HUES48 (cell line): ENCODE measurements around the gene EXD3.
"Not testable (repeated sequence)": the region's sequence is repeated elsewhere in the genome, so short reads cannot be mapped to it uniquely, and the experiment has no call there.

Experiments
- H3K27ac ChIP-seq: one replicate; pipeline ENCODE4 v1.7.0; 2013; ENCODE audit warnings: low read depth, low read length, inconsistent platforms
- H3K27me3 ChIP-seq: 2 replicates; pipeline ENCODE4 v1.6.1; 2013; ENCODE audit warnings: mild to moderate bottlenecking, low read length; ENCODE audit not compliant: control insufficient read depth, insufficient read depth
- H3K36me3 ChIP-seq: 2 replicates; pipeline ENCODE4 v1.6.1; 2013; ENCODE audit warnings: low read length; ENCODE audit not compliant: control insufficient read depth, insufficient read depth
- H3K4me1 ChIP-seq: 2 replicates; pipeline ENCODE4 v1.6.1; 2013; ENCODE audit warnings: mild to moderate bottlenecking, low read length; ENCODE audit not compliant: control insufficient read depth, insufficient read depth
- H3K4me3 ChIP-seq: 2 replicates; pipeline ENCODE4 v1.5.1; 2013; ENCODE audit warnings: mild to moderate bottlenecking, low read depth, low read length
- H3K9ac ChIP-seq: 2 replicates; pipeline ENCODE4 v1.6.1; 2013; ENCODE audit warnings: mild to moderate bottlenecking, low read depth, low read length, moderate library complexity
- H3K9me3 ChIP-seq: 2 replicates; pipeline ENCODE4 v1.6.1; 2013; ENCODE audit warnings: low read length; ENCODE audit not compliant: control insufficient read depth, insufficient read depth

Gene EXD3

GRCh38 chr9:137411645-137412380 is 11.1 kb downstream of the EXD3 start:
- no peaks in the 10 kb centered on the region for H3K9me3 ChIP-seq
- no peaks in the 10 kb centered on the region for H3K4me1 ChIP-seq
- no peaks in the 10 kb centered on the region for H3K36me3 ChIP-seq
- H3K27ac ChIP-seq: no peak overlapping the region
- no peaks in the 10 kb centered on the region for H3K27me3 ChIP-seq
- H3K9ac ChIP-seq: no peak overlapping the region
- H3K4me3 ChIP-seq: no peak overlapping the region

GRCh38 chr9:137411260-137411644 is 11.7 kb downstream of the EXD3 start:
- no peaks in the 10 kb centered on the region for H3K9me3 ChIP-seq
- no peak overlapping the region for H3K4me3 ChIP-seq
- H3K27ac ChIP-seq: no peak overlapping the region
- no peaks in the 10 kb centered on the region for H3K27me3 ChIP-seq
- H3K9ac ChIP-seq: no peak overlapping the region
- no peaks in the 10 kb centered on the region for H3K4me1 ChIP-seq
- no peaks in the 10 kb centered on the region for H3K36me3 ChIP-seq

DNA sequence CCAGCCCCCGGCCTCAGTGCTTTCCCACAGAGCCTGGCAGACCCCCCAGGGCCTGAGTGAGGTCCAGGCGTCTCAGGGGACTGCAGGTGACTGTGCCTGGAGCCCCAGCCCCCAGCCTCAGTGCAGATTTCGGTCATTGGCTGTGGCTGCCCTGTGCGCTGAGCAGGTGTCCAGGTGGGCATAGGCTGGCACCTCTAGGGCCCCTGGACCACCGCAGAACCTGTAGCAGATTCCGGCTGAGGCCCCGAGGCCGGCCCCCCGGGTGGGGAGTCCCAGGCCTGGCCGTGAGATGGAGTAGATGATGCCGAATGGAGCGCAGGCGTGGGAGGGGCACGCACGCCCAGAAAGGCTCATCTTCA is 12.1 kb downstream of the EXD3 start:
- Histone ChIP-seq H3K27me3 (no peaks in the 10 kb centered on the region), H3K9ac (no peak overlapping the region), H3K27ac (no peak overlapping the region), H3K4me3 (no peak overlapping the region), H3K4me1 (no peaks in the 10 kb centered on the region), H3K36me3 (no peaks in the 10 kb centered on the region), H3K9me3 (no peaks in the 10 kb centered on the region)

GRCh38 chr9:137410236-137410890 is 12.6 kb downstream of the EXD3 start:
- H3K27me3 ChIP-seq, H3K9me3 ChIP-seq, H3K36me3 ChIP-seq, H3K4me3 ChIP-seq, H3K4me1 ChIP-seq, H3K27ac ChIP-seq, H3K9ac ChIP-seq: not testable (repeated sequence)

DNA sequence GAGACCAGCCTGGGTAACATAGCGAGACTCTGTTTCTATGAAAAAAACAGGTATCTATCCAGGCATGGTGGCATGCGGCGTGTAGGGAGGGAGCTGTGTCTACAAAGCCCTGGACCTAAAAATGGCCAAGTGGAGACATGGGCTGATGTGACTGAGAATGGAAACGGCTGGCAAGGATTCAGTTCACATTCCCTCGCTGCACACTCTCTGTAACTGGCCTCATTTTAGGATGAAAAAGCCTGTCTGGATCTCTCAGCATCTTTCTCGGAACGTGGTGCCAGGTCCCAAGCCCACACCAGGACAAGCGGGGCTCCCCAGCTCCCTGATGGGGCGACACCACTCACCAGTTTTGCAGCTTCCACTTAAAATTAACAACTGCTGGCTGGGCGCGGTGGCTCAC is 13.4 kb downstream of the EXD3 start:
- no peak overlapping the region for H3K4me3 ChIP-seq
- H3K9me3 ChIP-seq: no peaks in the 10 kb centered on the region
- H3K27ac ChIP-seq: no peak overlapping the region
- H3K27me3 ChIP-seq: no peaks in the 10 kb centered on the region
- H3K36me3 ChIP-seq: no peaks in the 10 kb centered on the region
- H3K9ac ChIP-seq: no peak overlapping the region
- H3K4me1 ChIP-seq: no peaks in the 10 kb centered on the region

DNA sequence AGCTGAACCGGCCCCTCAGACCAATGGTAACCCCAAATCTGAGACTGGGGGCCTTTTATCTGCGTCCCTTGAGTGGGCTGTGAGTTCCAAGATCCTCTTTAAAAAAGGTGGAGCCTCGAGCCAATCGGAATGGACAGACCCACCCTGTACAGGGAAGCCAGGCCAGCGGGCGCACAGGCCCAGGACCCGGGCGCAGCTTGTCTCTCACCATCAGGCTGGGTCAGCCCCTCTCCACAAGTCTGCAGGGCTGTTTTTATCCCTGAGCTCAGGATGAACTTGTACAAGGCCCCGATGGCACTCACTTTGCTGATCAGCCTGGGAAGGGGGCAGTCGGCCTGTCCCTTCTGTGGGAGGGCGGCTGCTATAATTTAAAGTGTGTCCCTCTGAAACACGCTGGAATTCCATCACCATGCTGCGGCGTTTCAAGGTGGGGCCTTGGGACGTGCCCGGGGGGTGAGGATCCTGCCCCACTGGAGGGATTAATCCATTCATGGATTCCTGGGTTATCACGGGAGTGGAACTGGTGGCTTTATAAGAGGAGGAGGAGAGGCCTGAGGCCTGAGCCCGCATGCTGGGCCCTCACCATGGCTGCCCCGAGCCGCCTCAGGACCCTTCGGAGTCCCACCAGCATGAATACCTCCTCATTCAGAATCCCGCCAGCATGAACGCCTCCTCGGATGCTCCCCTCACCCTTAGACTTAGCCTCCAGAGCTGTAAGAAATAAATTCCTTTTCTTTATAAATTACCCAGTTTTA is 14.1 kb downstream of the EXD3 start:
- H3K9ac ChIP-seq: no peak overlapping the region
- H3K27me3 ChIP-seq: no peaks in the 10 kb centered on the region
- no peaks in the 10 kb centered on the region for H3K9me3 ChIP-seq
- H3K27ac ChIP-seq: no peak overlapping the region
- H3K36me3 ChIP-seq: no peaks in the 10 kb centered on the region
- no peak overlapping the region for H3K4me3 ChIP-seq
- H3K4me1 ChIP-seq: no peaks in the 10 kb centered on the region

GRCh38 chr9:137407590-137408300 is 15.2 kb downstream of the EXD3 start:
- Histone ChIP-seq H3K4me3 (0 out of 2 replicates have a peak overlapping the region, but pooled peaks have one; percentile 52), H3K9ac (no peak overlapping the region), H3K27ac (no peak overlapping the region), H3K36me3 (no peaks in the 10 kb centered on the region), H3K27me3 (no peaks in the 10 kb centered on the region), H3K4me1 (no peaks in the 10 kb centered on the region), H3K9me3 (no peaks in the 10 kb centered on the region)

DNA sequence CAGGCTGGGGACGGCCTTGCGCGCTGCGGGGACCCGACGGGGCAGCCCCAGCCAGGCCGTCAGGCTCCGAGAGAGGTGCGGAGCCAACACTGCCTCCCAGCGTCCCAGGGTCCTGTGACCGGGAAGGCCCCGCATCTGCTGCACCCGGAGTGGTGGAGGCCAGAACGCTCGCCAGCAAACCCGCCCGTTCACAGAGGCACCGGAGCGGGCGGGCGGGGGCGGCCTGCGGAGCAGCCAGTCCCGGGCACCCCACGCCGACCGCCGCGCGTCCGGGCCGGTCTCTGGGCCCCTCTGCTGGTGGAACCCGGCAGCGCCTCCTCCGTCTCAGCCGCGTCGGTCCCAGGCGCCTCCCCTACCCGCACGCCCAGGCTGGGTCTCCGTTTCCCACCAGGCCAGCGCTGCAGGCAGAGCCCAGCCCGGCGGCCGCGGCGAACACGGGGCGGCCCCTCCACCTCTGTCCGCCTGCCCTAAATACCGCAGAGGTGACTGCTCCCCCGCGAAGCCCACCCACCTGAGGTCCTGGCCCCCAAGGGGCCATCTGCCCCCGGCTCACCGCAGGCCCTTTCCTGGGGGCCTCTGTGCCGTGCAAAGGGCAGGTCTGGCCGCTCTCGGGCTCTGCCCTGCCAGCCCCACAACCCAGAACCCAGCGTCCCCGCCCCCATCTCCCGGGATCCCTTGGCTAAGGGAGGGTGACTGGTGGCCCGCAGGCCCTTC is 15.9 kb downstream of the EXD3 start:
- H3K9me3 ChIP-seq: no peaks in the 10 kb centered on the region
- H3K27ac ChIP-seq: no peak overlapping the region
- peak overlapping the region; percentile 52; the same call in 1 of the 2 replicates for H3K4me3 ChIP-seq
- no peaks in the 10 kb centered on the region for H3K27me3 ChIP-seq
- H3K36me3 ChIP-seq: no peaks in the 10 kb centered on the region
- no peak overlapping the region for H3K9ac ChIP-seq
- H3K4me1 ChIP-seq: no peaks in the 10 kb centered on the region

DNA sequence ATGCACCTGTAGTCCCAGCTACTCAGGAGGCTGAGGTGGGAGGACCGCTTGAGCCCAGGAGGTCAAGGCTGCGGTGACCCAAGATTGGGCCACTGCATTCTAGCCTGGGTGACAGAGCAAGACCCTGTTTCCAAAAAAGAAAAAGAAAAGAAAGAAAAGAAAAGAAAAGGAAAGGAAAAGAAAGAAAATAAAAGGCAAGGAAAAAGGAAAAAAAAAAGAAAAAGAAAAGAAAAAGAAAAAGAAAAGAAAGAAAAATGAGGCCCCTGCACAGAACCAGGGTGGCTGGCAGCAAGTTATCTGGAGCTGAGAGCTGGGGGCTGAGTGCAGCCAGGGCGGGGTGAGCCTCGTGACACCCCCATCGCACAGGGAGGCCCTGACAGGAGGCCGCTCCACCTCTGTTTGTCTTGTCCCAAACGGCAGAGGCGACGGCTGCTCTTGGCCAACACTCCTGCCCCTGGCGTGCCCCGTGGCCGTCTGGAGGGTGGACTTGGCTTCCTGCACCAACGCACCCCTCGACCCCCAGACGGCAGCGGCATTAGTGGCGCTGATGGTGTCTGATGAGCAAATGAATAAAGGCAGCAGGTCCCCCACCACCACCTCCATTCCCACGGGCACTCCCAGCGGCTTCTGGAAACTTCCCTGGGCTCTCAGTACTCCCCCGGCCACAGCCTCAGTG is 16.7 kb downstream of the EXD3 start:
- no peaks in the 10 kb centered on the region for H3K4me1 ChIP-seq
- H3K4me3 ChIP-seq: no peak overlapping the region
- no peaks in the 10 kb centered on the region for H3K9me3 ChIP-seq
- no peak overlapping the region for H3K27ac ChIP-seq
- no peaks in the 10 kb centered on the region for H3K36me3 ChIP-seq
- no peak overlapping the region for H3K9ac ChIP-seq
- H3K27me3 ChIP-seq: no peaks in the 10 kb centered on the region

DNA sequence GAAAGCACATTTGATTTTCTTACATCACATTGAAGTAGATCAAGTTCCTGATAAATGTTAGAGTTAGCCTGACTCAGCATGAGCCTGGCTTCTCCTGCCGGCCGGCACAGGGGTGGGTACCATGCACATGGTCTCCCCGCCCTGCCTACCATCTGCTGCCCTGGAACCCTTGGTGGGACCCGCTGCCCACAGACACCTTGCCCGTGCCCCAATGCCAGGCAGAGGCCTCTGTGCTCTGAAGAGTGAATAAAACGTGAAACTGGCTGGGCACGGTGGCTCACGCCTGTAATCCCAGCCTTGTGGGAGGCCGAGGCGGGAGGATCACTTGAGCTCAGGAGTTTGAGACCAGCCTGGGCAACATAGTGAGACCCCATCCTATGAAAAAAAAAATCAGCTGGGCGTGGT is 17.3 kb downstream of the EXD3 start:
- Histone ChIP-seq H3K36me3 (no peaks in the 10 kb centered on the region), H3K27me3 (no peaks in the 10 kb centered on the region), H3K27ac (no peak overlapping the region), H3K9me3 (no peaks in the 10 kb centered on the region), H3K9ac (no peak overlapping the region), H3K4me3 (no peak overlapping the region), H3K4me1 (no peaks in the 10 kb centered on the region)
